Measurements from ENCODE around the gene MSI2. TPM values are rescaled to one million over a fixed set of nuclear protein-coding genes. Genes with fewer than 3 reads are reported as not detected.
A peak's percentile ranks its signal among the peaks of the same experiment; 100 is the strongest.

MSI2 gene
- total RNA-seq, 3 donors from 2014 or later = 40.6 to 56.2 (median 54.3) TPM

GRCh38 chr17:57284984-57285646 lies 28.8 kb downstream of the MSI2 start:
- DNase-seq = no peak
- Mint-ChIP-seq H3K4me3 (peak overlapping the region; percentile 66), H3K27me3 (ENCODE audit: low read depth) (no peaks in the 10 kb centered on the region), H3K4me1 (ENCODE audit: low read depth) (peaks cover 67% of the 10 kb centered on the region), H3K9me3 (no peaks in the 10 kb centered on the region), H3K36me3 (ENCODE audit: insufficient read depth) (peaks cover 15% of the 10 kb centered on the region)
- ATAC-seq = peak; percentile 68 to 71

GRCh38 chr17:57285701-57286100 lies 29.4 kb downstream of the MSI2 start:
- peaks cover 63% of the 10 kb centered on the region for H3K4me1 Mint-ChIP-seq (ENCODE audit: low read depth)
- DNase-seq = no peak
- ATAC-seq = no peak
- no peaks in the 10 kb centered on the region for H3K9me3 Mint-ChIP-seq
- H3K36me3 Mint-ChIP-seq (ENCODE audit: insufficient read depth) = peaks cover 13% of the 10 kb centered on the region
- no peaks in the 10 kb centered on the region for H3K27me3 Mint-ChIP-seq (ENCODE audit: low read depth)
- H3K4me3 Mint-ChIP-seq = peak overlapping the region; percentile 66

- H3K4me3 Mint-ChIP-seq = no peak overlapping the region
- H3K36me3 Mint-ChIP-seq (ENCODE audit: insufficient read depth) = peaks cover 17% of the 10 kb centered on the region
- no peak for DNase-seq
- no peaks in the 10 kb centered on the region for H3K9me3 Mint-ChIP-seq
- H3K4me1 Mint-ChIP-seq (ENCODE audit: low read depth) = peaks cover 57% of the 10 kb centered on the region
- H3K27me3 Mint-ChIP-seq (ENCODE audit: low read depth) = no peaks in the 10 kb centered on the region
- ATAC-seq = no peak
These were observed 30.2 kb downstream of the MSI2 start for GRCh38 chr17:57286399-57287105.

GRCh38 chr17:57288040-57288772 lies 31.9 kb downstream of the MSI2 start:
- ATAC-seq = no peak
- no peaks in the 10 kb centered on the region for H3K27me3 Mint-ChIP-seq (ENCODE audit: low read depth)
- H3K36me3 Mint-ChIP-seq (ENCODE audit: insufficient read depth) = peaks cover 15% of the 10 kb centered on the region
- DNase-seq = no peak
- H3K9me3 Mint-ChIP-seq = no peaks in the 10 kb centered on the region
- H3K4me1 Mint-ChIP-seq (ENCODE audit: low read depth) = peaks cover 46% of the 10 kb centered on the region
- no peak overlapping the region for H3K4me3 Mint-ChIP-seq

GRCh38 chr17:57288773-57289121 lies 32.4 kb downstream of the MSI2 start:
- Mint-ChIP-seq H3K4me3 (no peak overlapping the region), H3K27me3 (ENCODE audit: low read depth) (no peaks in the 10 kb centered on the region), H3K4me1 (ENCODE audit: low read depth) (peaks cover 40% of the 10 kb centered on the region), H3K9me3 (no peaks in the 10 kb centered on the region), H3K36me3 (ENCODE audit: insufficient read depth) (peaks cover 10% of the 10 kb centered on the region)
- DNase-seq (no peak), ATAC-seq (no peak)

- Mint-ChIP-seq H3K27me3 (ENCODE audit: low read depth) (no peaks in the 10 kb centered on the region), H3K36me3 (ENCODE audit: insufficient read depth) (peaks cover 11% of the 10 kb centered on the region), H3K9me3 (no peaks in the 10 kb centered on the region), H3K4me3 (no peak overlapping the region), H3K4me1 (ENCODE audit: low read depth) (peaks cover 42% of the 10 kb centered on the region)
- DNase-seq (no peak), ATAC-seq (no peak)
These were observed 32.8 kb downstream of the MSI2 start for GRCh38 chr17:57289130-57289529.

- Mint-ChIP-seq H3K9me3 (no peaks in the 10 kb centered on the region), H3K36me3 (ENCODE audit: insufficient read depth) (peaks cover 14% of the 10 kb centered on the region), H3K4me3 (no peak overlapping the region), H3K4me1 (ENCODE audit: low read depth) (peaks cover 42% of the 10 kb centered on the region), H3K27me3 (ENCODE audit: low read depth) (no peaks in the 10 kb centered on the region)
- ATAC-seq = no peak
- DNase-seq = no peak
These were observed 33.3 kb downstream of the MSI2 start for GRCh38 chr17:57289613-57290012.

- no peak for DNase-seq
- peaks cover 12% of the 10 kb centered on the region for H3K36me3 Mint-ChIP-seq (ENCODE audit: insufficient read depth)
These were observed 34.7 kb downstream of the MSI2 start for GRCh38 chr17:57290981-57291380.

GRCh38 chr17:57292091-57292490 lies 35.8 kb downstream of the MSI2 start:
- H3K4me3 Mint-ChIP-seq = no peak overlapping the region
- no peak for ATAC-seq
- no peaks in the 10 kb centered on the region for H3K9me3 Mint-ChIP-seq
- no peak for DNase-seq
- peaks cover 12% of the 10 kb centered on the region for H3K36me3 Mint-ChIP-seq (ENCODE audit: insufficient read depth)
- H3K4me1 Mint-ChIP-seq (ENCODE audit: low read depth) = peaks cover 36% of the 10 kb centered on the region
- no peaks in the 10 kb centered on the region for H3K27me3 Mint-ChIP-seq (ENCODE audit: low read depth)

More at GRCh38 chr17:57290981-57291380, 34.7 kb downstream of the MSI2 start:
- H3K4me1 Mint-ChIP-seq (ENCODE audit: low read depth) = peaks cover 40% of the 10 kb centered on the region
- H3K4me3 Mint-ChIP-seq = no peak overlapping the region
- no peaks in the 10 kb centered on the region for H3K27me3 Mint-ChIP-seq (ENCODE audit: low read depth)
- H3K9me3 Mint-ChIP-seq = no peaks in the 10 kb centered on the region
- no peak for ATAC-seq

GRCh38 chr17:57293077-57293476 lies 36.8 kb downstream of the MSI2 start:
- DNase-seq (no peak), ATAC-seq (no peak)
- Mint-ChIP-seq H3K4me3 (no peak overlapping the region), H3K36me3 (ENCODE audit: insufficient read depth) (peaks cover 20% of the 10 kb centered on the region), H3K27me3 (ENCODE audit: low read depth) (no peaks in the 10 kb centered on the region), H3K4me1 (ENCODE audit: low read depth) (peaks cover 28% of the 10 kb centered on the region), H3K9me3 (no peaks in the 10 kb centered on the region)

- ATAC-seq = no peak
- no peaks in the 10 kb centered on the region for H3K27me3 Mint-ChIP-seq (ENCODE audit: low read depth)
- no peak overlapping the region for H3K4me3 Mint-ChIP-seq
- no peaks in the 10 kb centered on the region for H3K9me3 Mint-ChIP-seq
- H3K4me1 Mint-ChIP-seq (ENCODE audit: low read depth) = peaks cover 28% of the 10 kb centered on the region
- peaks cover 30% of the 10 kb centered on the region for H3K36me3 Mint-ChIP-seq (ENCODE audit: insufficient read depth)
- no peak for DNase-seq
These were observed 37.8 kb downstream of the MSI2 start for GRCh38 chr17:57294101-57294500.

- H3K4me3 Mint-ChIP-seq = no peak overlapping the region
- no peaks in the 10 kb centered on the region for H3K9me3 Mint-ChIP-seq
- DNase-seq (peak; percentile 42), ATAC-seq (peak; percentile 93 to 98)
- peaks cover 24% of the 10 kb centered on the region for H3K4me1 Mint-ChIP-seq (ENCODE audit: low read depth)
- H3K27me3 Mint-ChIP-seq (ENCODE audit: low read depth) = no peaks in the 10 kb centered on the region
- H3K36me3 Mint-ChIP-seq (ENCODE audit: insufficient read depth) = peaks cover 32% of the 10 kb centered on the region
These were observed 38.5 kb downstream of the MSI2 start for GRCh38 chr17:57294629-57295501.

- DNase-seq (no peak), ATAC-seq (peak; percentile 41 to 58)
- H3K27me3 Mint-ChIP-seq (ENCODE audit: low read depth) = no peaks in the 10 kb centered on the region
- H3K4me1 Mint-ChIP-seq (ENCODE audit: low read depth) = peaks cover 24% of the 10 kb centered on the region
- H3K4me3 Mint-ChIP-seq = no peak overlapping the region
- H3K36me3 Mint-ChIP-seq (ENCODE audit: insufficient read depth) = peaks cover 37% of the 10 kb centered on the region
- no peaks in the 10 kb centered on the region for H3K9me3 Mint-ChIP-seq
These were observed 39.3 kb downstream of the MSI2 start for GRCh38 chr17:57295526-57296023.

- no peak for DNase-seq
- ATAC-seq = no peak
- Mint-ChIP-seq H3K36me3 (ENCODE audit: insufficient read depth) (peaks cover 38% of the 10 kb centered on the region), H3K4me1 (ENCODE audit: low read depth) (peaks cover 24% of the 10 kb centered on the region), H3K9me3 (no peaks in the 10 kb centered on the region), H3K4me3 (no peak overlapping the region), H3K27me3 (ENCODE audit: low read depth) (no peaks in the 10 kb centered on the region)
These were observed 39.9 kb downstream of the MSI2 start for GRCh38 chr17:57296231-57296630.

All from activated T-cell treated with anti-CD3 and anti-CD28 coated beads, Interleukin-2, amount 50 U/mL, for 4 hours (primary cell).